ENCODE measurements around the gene COLQ.

The COLQ gene

DNA sequence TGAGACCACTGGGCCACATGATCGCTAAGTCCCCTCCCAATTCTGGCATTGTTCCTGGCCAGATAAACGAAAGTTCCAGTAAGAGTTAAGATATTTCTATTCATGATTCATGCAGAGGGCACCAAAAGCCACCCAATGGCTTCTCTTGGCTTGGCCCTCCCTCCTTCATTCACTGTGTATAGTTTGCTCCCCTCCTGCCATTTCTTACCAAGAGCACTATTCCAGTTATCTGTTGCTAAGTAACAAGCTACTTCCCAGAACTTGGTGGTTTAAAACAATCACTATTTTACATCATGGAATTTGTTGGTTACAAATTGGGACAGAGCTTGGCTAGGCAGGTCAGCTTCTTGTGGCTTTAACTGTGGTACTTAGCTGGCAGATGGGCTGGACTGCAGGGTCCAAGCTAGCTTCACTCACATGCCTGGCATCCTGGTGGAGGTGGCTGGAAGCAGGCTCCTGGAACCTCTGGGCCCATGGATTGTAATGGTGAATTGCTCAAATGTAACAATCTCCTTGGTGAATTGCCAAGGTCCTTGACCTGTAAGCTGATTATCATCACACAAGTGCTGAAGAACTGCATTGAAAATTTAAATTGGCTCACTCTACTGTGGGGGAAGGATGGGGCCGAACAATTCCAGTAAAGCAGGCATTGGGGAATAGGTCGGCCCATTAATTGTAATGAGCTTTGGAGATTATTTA, 77.5 kb downstream of the COLQ start:
- no peak overlapping the region for H3K4me3 ChIP-seq (ENCODE audit: low read depth, low read length)
- no peak for TF ChIP-seq CTCF (IDR thresholded peaks at IDR 0.05; ENCODE audit: insufficient read depth, low read length, missing control alignments)
- CTCF ChIA-PET, result interaction anchor here (0.9 to 1.3 kb wide), 2 partner anchors 10 to 241 kb away, joined by 3 to 4 read pairs; no protein-coding TSS in a partner anchor
- POLR2A ChIA-PET, result no interaction called here
- peak; percentile 9 for DNase-seq (ENCODE audit: low read depth, low spot score)

GRCh38 chr3:15440891-15441290, 80.6 kb downstream of the COLQ start:
- TF ChIP-seq CTCF (IDR thresholded peaks at IDR 0.05; ENCODE audit: insufficient read depth, low read length, missing control alignments), result no peak
- no peak overlapping the region for H3K4me3 ChIP-seq (ENCODE audit: low read depth, low read length)
- ChIA-PET CTCF (no interaction called here), POLR2A (no interaction called here)
- no peak for DNase-seq (ENCODE audit: low read depth, low spot score)

GRCh38 chr3:15439476-15439875, 82.0 kb downstream of the COLQ start:
- ChIA-PET POLR2A (no interaction called here), CTCF (no interaction called here)
- TF ChIP-seq CTCF (IDR thresholded peaks at IDR 0.05; ENCODE audit: insufficient read depth, low read length, missing control alignments), result no peak

DNA sequence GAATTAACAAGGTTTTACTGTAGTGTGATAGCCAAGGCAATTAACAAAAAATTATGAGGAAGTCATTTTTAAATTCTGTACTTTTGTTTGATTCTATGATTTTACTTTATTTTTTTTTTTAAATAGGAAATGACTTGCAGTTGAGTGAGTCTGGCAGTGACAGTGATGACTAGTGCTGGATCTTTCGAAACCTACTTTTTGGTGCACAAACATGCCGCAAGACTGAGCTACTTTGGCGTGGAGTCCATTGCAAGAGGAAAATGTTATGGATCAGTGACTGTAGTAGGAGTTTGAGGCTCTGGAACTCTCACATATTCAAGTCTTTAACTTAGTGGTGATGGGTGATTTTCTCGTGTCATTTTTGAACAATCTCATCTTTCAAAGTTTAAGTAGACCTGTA, 82.5 kb downstream of the COLQ start:
- CTCF ChIA-PET, result no interaction called here
- no peak for TF ChIP-seq CTCF (IDR thresholded peaks at IDR 0.05; ENCODE audit: insufficient read depth, low read length, missing control alignments)
- H3K4me3 ChIP-seq (ENCODE audit: low read depth, low read length), result no peak overlapping the region
- POLR2A ChIA-PET, result no interaction called here
- DNase-seq (ENCODE audit: low read depth, low spot score), result no peak

More at GRCh38 chr3:15439476-15439875, 82.0 kb downstream of the COLQ start:
- H3K4me3 ChIP-seq (ENCODE audit: low read depth, low read length), result no peak overlapping the region
- DNase-seq (ENCODE audit: low read depth, low spot score), result no peak

- ChIA-PET CTCF (interaction anchor here (1.1 kb wide), 1 partner anchor 121 kb away, joined by 3 read pairs; no protein-coding TSS in a partner anchor), POLR2A (no interaction called here)
- TF ChIP-seq CTCF (IDR thresholded peaks at IDR 0.05; ENCODE audit: insufficient read depth, low read length, missing control alignments), result no peak
- DNase-seq (ENCODE audit: low read depth, low spot score), result no peak
- no peak overlapping the region for H3K4me3 ChIP-seq (ENCODE audit: low read depth, low read length)
These were observed 85.3 kb downstream of the COLQ start for GRCh38 chr3:15436246-15436645.

DNA sequence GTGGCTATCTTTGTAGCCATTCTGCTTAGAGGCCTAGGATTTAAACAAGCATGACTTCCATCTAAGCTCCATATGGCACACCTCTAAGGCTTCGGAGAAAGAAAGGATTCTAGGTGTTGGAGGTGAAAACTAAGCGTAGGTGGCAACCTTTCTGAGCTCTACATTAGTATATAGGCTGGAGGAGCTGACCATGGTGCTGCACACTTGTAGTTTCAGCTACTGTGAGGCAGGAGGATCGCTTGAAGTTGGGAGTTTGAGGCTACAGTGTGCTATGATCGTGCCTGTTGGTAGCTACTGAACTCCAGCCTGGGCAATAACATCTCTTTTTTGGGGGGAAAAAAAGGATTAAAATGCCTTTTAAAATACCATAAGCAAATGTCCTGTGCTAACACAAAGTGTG, 86.8 kb downstream of the COLQ start:
- TF ChIP-seq CTCF (IDR thresholded peaks at IDR 0.05; ENCODE audit: insufficient read depth, low read length, missing control alignments), result no peak
- CTCF ChIA-PET, result interaction anchor here (0.6 to 1.9 kb wide), 6 partner anchors 9 to 229 kb away, joined by 3 to 6 read pairs (median 5); no protein-coding TSS in a partner anchor
- POLR2A ChIA-PET, result no interaction called here
- DNase-seq (ENCODE audit: low read depth, low spot score), result no peak
- H3K4me3 ChIP-seq (ENCODE audit: low read depth, low read length), result no peak overlapping the region
